MG63 (cell line): ENCODE results near the gene PTPRF. TPM values are rescaled to one million over a fixed set of nuclear protein-coding genes. Genes with fewer than 3 reads are reported as not detected.
"Not testable (repeated sequence)": the region's sequence is repeated elsewhere in the genome, so short reads cannot be mapped to it uniquely, and the experiment has no call there.

Source experiments
- DNase-seq: peaks from one replicate; pipeline ENCODE4 v3.0.0-alpha.2; 2020
- H3K27me3 ChIP-seq: fragments of 250-450 bp; sonication (Bioruptor Pico); 2 replicates; pipeline ENCODE4 v1.5.1; 2020; ENCODE audit warnings: mild to moderate bottlenecking, moderate library complexity
- H3K36me3 ChIP-seq: fragments of 250-450 bp; sonication (Bioruptor Pico); 2 replicates; pipeline ENCODE4 v1.5.1; 2020; ENCODE audit warnings: mild to moderate bottlenecking, moderate library complexity
- H3K4me3 ChIP-seq: fragments of 250-450 bp; sonication (Bioruptor Pico); 2 replicates; pipeline ENCODE4 v1.5.1; 2020; ENCODE audit warnings: mild to moderate bottlenecking, moderate library complexity
- H3K9me3 ChIP-seq: fragments of 250-450 bp; sonication (Bioruptor Pico); 2 replicates; pipeline ENCODE4 v1.5.1; 2020; ENCODE audit warnings: mild to moderate bottlenecking, moderate library complexity
- total RNA-seq: library from RNA; depleted of rRNA; stranded (reverse); fragments of >200 nt; shearing (Covaris generic); gene quantifications from 2 replicates; pipeline ENCODE4 v1.2.3, GENCODE V29; 2014; ENCODE audit warnings: low replicate concordance; rRNA removed

PTPRF gene
- total RNA-seq = 28.5 and 33.0 TPM in 2 replicates

DNA sequence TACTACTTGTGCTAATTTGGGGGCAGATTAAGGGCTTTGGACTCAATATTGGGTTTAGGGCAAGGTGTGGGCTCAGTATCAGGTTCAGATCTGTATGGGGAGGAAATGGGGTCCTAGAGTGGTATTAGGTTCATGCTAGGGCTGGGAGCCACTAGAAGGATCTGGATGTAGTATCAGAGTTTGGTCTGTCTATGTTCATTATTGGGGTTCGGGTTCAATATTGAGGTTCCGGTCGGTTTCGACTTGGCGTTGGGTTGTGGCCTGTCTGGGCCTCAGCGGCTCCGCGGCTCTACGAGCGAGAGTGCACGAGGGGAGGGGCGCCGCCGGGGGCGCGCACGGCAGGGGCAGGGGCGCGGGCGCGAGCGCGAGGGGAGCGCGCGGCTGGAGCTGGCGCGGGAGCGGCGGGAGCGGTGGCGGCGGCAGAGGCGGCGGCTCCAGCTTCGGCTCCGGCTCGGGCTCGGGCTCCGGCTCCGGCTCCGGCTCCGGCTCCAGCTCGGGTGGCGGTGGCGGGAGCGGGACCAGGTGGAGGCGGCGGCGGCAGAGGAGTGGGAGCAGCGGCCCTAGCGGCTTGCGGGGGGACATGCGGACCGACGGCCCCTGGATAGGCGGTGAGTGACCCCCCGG lies at the start of gene PTPRF:
Gene PTPRF (plus strand): TSS at position 401 of the 624 bp plus-strand sequence. CDS start 14,193 bp downstream, outside the sequence.
- no peaks in the 10 kb centered on the region for H3K9me3 ChIP-seq
- H3K4me3 ChIP-seq = peak within 1 kb of the TSS; percentile 51

DNA sequence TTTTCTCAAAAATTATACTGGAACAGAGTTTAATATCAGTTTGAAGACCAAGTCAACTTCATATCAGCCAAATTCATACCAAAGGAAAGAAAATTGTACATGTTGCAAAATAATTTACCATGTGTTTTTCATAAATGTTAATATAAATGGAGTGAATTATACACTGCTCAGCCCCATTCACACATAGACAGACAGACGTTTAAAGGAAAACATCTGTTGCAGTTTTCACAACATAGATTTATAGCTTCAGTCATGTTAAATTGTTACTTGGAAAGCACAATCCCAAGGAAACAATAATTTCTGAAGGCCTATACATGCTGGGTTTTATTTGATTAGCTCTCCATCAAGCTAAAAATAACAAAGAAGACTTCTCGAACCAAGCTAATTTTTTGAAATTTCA lies 49.2 kb upstream of the PTPRF start:
- no peak overlapping the region for H3K4me3 ChIP-seq
- no peaks in the 10 kb centered on the region; the same call in none of the 2 replicates for H3K9me3 ChIP-seq
- no peaks in the 10 kb centered on the region for H3K27me3 ChIP-seq
- no peaks in the 10 kb centered on the region for H3K36me3 ChIP-seq
- DNase-seq = no peak

More for the DNA sequence above, at the start of gene PTPRF:
- Histone ChIP-seq H3K27me3 (no peaks in the 10 kb centered on the region), H3K36me3 (no peaks in the 10 kb centered on the region)
- peak; percentile 71 for DNase-seq

DNA sequence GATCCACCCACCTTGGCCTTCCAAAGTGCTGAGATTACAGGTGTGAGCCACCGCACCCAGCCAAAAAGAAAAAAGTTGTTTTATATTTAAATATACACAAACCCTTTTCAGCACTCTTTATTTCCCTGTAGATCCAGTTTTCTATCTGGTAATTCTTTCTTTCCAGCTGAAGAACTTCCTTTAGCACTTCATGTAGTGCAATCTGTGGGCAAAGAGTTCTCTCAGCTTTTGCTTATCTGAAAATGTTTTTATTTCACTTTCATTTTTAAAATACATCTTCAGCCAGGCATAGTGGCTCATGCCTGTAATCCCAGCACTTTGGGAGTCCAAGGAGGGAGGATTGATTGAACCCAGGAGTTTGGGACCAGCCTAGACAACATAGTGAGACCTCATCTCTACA lies 48.5 kb upstream of the PTPRF start:
- Histone ChIP-seq H3K4me3 (no peak overlapping the region), H3K9me3 (no peaks in the 10 kb centered on the region; the same call in none of the 2 replicates), H3K27me3 (no peaks in the 10 kb centered on the region), H3K36me3 (no peaks in the 10 kb centered on the region)
- no peak for DNase-seq

DNA sequence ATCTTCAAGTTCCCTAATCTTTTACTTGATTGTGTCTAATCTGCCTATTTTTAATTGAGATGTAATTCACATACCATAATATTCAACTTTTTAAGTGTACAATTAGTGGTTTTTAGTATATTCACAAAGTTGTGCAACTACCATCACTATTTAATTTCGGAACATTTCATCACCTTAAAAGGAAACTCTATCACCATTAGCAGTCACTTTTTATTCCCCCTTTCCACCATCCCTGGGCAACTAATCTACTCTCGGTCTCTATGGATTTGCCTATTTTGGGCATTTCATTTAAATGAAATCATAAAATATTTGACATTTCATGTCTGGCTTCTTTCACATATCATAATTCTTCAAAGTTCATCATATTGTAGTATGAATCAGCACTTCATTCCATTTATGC lies 46.3 kb upstream of the PTPRF start:
- Histone ChIP-seq H3K4me3 (no peak overlapping the region), H3K36me3 (no peaks in the 10 kb centered on the region), H3K9me3 (peaks cover 2% of the 10 kb centered on the region), H3K27me3 (no peaks in the 10 kb centered on the region)
- DNase-seq = no peak

DNA sequence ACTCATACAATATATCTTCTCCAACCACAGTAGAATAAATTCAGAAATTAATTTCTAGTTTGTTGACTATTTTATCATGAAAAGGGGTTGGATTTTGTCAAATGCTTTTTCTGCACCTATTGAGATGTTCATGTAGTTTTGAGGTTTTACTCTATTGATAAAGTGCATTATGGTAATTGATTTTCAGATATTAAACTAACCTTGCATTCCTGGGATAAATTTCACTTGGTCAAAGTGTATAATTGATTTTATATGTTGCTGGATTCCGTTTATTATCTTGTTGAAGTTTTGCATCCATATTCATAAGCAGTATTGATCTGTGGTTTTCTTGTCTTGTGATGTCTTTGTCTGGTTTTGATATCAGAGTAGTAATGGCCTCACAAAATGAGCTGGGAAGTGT lies 42.5 kb upstream of the PTPRF start:
- Histone ChIP-seq H3K27me3 (no peaks in the 10 kb centered on the region), H3K36me3 (no peaks in the 10 kb centered on the region), H3K4me3 (no peak overlapping the region), H3K9me3 (peaks cover 26% of the 10 kb centered on the region)
- no peak for DNase-seq

DNA sequence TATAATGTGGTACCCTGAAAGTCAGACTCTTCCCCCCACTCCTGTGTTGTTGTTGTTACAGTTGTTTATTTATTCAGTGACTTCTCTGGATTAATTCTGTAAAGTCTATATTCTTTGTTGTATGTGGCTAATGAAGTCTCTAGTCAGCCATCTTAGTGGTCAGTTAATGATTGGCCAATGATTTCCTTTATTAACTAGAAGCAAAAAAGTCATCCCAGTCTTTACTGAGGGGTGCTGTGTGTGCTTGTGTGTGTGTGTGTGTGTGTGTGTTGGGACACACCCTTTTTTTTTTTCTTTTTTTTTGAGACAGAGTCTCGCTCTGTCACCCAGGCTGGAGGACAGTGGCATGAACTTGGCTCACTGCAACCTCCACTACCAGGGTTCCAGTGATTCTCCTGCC lies 39.6 kb upstream of the PTPRF start:
- Histone ChIP-seq H3K36me3 (no peaks in the 10 kb centered on the region), H3K4me3 (no peak overlapping the region), H3K9me3 (peaks cover 26% of the 10 kb centered on the region), H3K27me3 (no peaks in the 10 kb centered on the region)
- no peak for DNase-seq

DNA sequence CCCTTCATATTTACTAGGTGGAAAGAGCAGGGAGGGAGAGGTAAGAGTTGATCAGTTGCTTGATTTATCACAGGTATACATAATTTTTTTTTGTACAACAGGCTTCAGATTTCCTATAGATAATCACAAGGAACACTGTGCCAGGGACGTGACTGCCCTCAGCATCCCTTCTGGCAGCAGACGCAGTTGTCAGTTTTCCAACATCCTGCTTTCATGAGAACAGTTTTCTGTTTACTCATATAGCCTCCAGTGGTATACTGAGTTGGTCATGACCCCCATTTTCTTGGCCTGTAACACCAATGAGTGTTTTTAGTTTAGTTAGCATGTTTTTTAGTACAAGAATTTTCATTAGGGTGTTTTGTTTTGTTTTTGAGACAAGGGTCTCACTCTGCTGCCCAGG lies 37.9 kb upstream of the PTPRF start:
- DNase-seq = peak; percentile 85
- Histone ChIP-seq H3K9me3 (peaks cover 26% of the 10 kb centered on the region), H3K27me3 (no peaks in the 10 kb centered on the region), H3K36me3 (no peaks in the 10 kb centered on the region), H3K4me3 (no peak overlapping the region)

DNA sequence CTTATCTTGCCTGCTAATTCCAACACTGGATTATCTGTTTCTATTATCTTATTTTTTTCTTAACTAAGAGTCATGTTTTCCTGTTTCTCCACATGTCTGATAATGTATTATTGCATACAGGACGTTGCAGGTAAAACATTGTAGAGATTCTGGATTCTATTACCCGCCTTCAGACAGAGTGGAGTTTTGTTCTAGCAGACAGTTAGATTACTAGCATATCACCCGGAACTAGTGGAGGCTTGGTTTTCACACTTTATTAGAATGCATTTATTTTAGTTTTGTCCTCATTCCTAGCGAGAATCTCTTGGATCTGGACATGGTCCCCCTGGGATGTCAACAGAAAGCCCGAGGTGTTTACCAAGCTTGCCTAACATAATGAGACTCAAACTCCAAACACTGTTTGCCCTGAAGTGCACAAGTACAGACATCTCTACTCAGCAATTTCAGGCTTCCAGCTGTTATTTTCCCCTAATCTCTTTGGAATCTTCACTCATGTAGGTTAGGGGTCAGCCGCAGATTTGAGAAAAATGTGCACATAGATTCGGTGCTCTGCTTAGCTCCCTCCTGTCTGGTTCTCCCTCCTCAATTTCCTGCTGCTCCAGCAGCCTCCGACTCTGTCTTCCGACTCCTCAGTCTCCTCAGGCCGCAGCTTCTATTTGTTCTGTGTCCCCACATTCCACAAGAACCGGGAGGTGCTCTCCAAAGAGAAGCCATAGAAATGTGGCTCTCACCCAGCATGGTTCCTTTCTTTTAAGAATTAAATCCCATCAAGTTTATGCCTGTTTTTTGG lies 36.8 kb upstream of the PTPRF start:
- Histone ChIP-seq H3K36me3 (no peaks in the 10 kb centered on the region), H3K9me3 (peaks cover 24% of the 10 kb centered on the region), H3K27me3 (no peaks in the 10 kb centered on the region), H3K4me3 (no peak overlapping the region)
- no peak for DNase-seq

DNA sequence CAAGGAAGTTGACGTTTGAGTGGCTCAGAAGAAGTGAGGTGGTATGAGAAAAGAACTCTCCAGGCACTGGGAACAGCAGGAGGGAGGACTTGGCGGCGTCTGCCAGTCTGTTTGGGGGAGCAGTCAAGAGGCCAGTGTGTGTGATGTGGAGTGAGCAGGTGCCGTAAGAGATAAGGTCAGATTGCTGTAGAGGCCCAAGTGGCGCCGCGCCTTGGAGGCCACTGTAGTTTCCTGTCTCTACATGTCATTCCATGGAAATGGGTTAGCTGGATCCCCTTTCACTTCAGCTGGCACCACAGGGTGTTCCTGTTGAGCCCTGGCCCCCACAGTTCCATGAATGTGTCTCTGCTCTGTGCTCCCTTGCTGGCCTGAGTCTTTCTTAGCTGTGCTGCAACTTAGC lies 35.5 kb upstream of the PTPRF start:
- no peak for DNase-seq
- Histone ChIP-seq H3K36me3 (no peaks in the 10 kb centered on the region), H3K9me3 (peaks cover 20% of the 10 kb centered on the region)

DNA sequence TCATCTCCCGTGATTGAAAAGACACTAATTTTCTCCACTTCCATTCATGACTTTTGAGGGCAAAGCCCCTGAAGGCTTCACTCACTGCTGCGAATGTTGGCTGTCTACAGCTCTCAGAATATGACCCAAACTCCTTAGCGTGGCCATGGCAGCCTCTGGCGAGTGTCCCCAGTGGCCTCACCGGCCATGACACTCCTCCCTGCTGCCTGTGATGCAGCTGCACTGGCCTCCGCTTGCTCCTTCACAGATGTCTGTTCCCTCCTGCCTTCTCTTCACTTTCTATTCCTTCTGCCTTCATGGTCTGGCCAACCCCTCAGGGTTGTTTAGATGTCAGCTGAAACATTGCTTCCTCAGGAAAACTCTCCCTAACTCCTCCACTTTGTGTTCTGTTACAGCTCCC lies 30.8 kb upstream of the PTPRF start:
- Histone ChIP-seq H3K4me3 (no peak overlapping the region), H3K27me3 (no peaks in the 10 kb centered on the region), H3K36me3 (no peaks in the 10 kb centered on the region), H3K9me3 (no peaks in the 10 kb centered on the region)
- DNase-seq = no peak

More for the DNA sequence above, 35.5 kb upstream of the PTPRF start:
- H3K27me3 ChIP-seq = no peaks in the 10 kb centered on the region
- no peak overlapping the region for H3K4me3 ChIP-seq

DNA sequence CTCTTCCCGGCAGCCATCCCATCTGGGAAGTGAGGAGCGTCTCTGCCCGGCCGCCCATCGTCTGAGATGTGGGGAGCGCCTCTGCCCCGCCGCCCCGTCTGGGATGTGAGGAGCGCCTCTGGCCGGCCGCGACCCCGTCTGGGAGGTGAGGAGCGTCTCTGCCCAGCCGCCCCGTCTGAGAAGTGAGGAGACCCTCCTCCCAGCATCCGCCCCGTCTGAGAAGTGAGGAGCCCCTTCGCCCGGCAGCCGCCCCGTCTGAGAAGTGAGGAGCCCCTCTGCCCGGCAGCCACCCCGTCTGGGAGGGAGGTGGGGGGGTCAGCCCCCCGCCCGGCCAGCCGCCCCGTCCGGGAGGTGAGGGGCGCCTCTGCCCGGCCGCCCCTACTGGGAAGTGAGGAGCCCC lies 28.9 kb upstream of the PTPRF start:
- not testable (repeated sequence) for H3K27me3 ChIP-seq, H3K36me3 ChIP-seq, DNase-seq, H3K4me3 ChIP-seq, H3K9me3 ChIP-seq

DNA sequence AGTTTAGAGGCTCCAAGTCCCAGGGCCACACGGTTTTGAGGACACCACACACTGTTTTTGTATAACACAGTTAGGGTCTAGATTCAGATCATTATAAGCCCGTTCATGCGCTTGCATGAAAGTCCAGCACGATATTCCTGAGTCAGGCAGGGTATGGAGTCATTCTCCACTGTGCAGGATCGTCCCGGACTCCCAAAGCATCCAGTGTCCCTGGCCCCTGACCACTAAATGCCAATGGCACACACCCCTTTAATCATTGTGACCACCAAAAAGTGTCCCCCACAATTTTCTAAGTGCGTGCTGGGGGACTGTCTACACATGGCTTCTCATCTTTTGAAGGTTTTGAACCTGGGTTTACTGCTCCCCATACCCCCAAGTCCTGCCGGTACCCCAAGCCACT lies 27.1 kb upstream of the PTPRF start:
- no peak for DNase-seq
- Histone ChIP-seq H3K36me3 (no peaks in the 10 kb centered on the region), H3K9me3 (no peaks in the 10 kb centered on the region)

DNA sequence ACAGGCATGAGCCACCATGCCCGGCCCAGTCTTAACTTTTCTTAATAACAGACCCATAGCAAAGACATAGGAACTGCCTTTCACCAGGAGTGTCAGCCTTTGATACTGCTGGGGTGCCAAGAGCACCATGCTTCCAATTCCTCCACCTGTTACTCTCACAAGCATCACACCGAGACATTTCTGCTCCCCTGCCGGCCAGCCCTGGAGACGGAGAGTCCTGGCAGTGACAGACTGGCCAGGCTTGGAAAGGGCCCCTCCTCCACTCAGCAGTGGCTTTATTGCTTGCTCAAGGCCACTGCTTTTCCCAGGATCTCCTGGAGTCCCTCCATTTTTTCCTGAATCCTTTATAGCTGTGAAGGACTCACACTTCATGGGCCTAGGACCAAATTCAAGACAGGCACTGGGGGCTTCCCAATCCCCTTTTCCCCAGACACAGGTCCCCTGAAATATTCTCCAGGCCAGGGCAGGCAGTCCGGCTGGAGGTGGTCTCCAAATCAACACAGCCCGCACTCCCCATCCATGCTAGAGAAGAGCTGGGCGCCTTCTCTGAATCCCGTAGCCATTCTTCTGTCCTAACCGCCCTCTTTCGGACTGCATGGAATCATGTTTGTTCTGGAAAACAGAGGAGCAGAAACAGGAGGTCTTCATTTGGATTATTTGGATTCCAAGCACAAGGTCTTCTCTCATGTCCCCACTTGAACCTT lies 25.5 kb upstream of the PTPRF start:
- no peak for DNase-seq
- Histone ChIP-seq H3K9me3 (no peaks in the 10 kb centered on the region), H3K27me3 (no peaks in the 10 kb centered on the region), H3K36me3 (no peaks in the 10 kb centered on the region), H3K4me3 (no peak overlapping the region)

More for the DNA sequence above, 27.1 kb upstream of the PTPRF start:
- no peak overlapping the region for H3K4me3 ChIP-seq
- H3K27me3 ChIP-seq = no peaks in the 10 kb centered on the region

DNA sequence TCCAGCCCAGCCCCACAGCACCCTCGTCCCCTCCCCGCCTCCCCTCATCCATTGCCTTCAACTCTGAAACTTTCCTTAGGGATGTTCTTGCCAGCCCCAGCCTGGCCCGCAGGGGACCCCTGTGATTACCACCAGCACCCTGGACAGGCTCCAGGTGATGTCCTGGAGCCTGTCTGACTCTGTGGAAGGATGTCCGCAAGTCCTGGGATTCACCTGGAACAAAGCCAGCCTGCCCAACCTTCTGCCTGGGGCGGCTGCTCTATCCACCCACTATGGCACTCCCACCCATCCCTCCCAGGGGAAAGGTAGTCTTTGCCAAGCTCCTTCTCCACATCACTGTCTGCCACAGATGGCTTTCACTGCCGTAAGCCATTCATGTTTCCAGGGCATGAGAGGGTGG lies 24.4 kb upstream of the PTPRF start:
- no peaks in the 10 kb centered on the region for H3K27me3 ChIP-seq
- no peak overlapping the region for H3K4me3 ChIP-seq
- no peaks in the 10 kb centered on the region for H3K36me3 ChIP-seq
- H3K9me3 ChIP-seq = no peaks in the 10 kb centered on the region
- no peak for DNase-seq

DNA sequence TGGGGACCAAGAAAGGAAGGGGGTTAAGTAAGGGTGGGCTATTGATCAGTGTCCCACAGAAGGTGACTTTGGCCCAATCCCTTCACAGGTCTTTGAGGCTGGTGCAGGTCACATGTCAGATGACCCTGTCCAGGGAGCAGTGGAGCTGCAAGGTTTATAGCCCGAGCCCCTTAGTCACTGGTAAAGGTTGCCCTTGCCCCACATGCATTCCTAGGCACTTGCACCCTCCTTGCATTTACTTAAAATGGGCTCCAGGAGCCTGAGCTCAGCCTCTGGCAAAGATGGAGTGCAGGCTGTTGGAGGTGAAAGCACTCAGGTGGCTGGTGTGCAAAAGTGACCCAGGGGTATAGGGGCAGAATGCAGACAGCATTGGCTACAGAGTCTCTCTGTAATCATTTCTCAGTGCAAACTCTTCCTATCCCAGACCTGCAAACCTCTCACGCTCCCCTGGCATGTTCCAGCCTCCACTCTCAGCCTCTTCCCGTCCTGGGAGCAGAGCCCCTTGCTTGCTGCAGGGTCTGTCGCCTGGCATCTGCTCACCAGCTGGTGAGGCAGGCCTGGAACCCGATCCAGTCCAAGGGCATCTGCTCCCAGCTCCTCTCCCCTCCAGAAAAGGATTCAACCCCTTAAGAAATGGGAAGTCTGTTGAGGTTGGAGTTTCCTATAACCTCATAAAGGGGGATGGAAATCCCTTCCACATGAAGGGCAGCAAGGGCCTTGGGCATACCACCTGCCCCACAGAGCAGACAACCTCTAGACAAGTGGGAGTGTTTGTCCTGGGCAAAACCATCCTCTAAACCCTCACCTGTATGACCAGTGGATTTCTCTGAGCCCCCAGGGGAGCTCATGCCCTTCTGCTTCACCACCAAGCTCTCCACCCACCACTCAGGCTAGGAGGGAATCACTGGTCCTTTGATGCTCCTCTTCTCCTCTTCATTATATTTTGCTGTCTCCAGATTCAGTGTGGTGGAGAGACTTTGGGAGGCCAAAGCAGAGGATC lies 23.1 kb upstream of the PTPRF start:
- no peaks in the 10 kb centered on the region for H3K36me3 ChIP-seq
- no peaks in the 10 kb centered on the region for H3K9me3 ChIP-seq
- no peaks in the 10 kb centered on the region for H3K27me3 ChIP-seq
- no peak overlapping the region for H3K4me3 ChIP-seq
- no peak for DNase-seq

DNA sequence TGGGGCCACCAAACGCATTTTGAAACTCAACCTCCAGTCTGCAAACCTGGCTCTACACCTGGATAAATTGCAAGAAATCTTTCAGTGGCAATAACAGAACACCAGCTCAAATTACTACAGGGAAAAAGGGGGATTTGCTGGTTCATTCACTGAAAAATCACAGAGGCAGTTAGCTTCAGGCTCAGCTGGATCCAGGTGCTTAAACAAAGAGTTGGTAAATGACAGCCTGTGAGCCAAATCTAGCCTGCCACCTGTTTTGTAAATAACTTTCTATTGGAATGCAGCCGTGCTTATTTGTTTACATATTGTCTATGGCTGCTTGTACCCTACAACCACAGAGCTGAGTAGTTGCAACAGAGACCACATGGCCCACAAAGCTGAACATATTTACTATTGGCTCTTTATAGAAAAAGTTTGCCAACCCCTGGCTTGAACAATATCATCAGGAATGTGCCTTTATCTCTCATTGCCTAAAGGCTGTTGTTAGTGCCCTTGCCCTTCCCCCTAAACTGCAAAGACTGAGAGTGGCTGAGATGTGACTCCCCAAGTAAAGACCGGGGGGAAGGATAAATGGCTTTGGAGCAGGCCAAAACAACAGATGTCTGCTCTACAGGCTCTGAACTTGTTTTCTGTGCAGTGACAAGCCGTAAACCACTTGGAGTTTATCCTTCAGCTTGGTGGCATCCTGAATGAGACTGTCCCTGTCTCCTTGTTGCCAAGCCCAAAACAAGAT lies 21.5 kb upstream of the PTPRF start:
- Histone ChIP-seq H3K4me3 (no peak overlapping the region), H3K27me3 (no peaks in the 10 kb centered on the region), H3K36me3 (no peaks in the 10 kb centered on the region), H3K9me3 (no peaks in the 10 kb centered on the region)
- no peak for DNase-seq
